H1 (cell line): ENCODE results near the gene PSMD13. TPM values are rescaled to one million over a fixed set of nuclear protein-coding genes. Genes with fewer than 3 reads are reported as not detected.

Experiments used
- CTCF ChIA-PET: fragments of 300-600 bp; sonication (Branson Sonifier 250); formaldehyde crosslinking; loops from one replicate; lab custom pipeline; 2021; ENCODE audit not compliant: partially characterized antibody; lab: Charles Lee
- POLR2A ChIA-PET: fragments of 300-600 bp; sonication (Branson Sonifier 250); formaldehyde crosslinking; loops from one replicate; lab custom pipeline; 2021; ENCODE audit warnings: inconsistent platforms; ENCODE audit not compliant: partially characterized antibody; lab: Charles Lee
- DNase-seq, 2 experiments: peaks; one replicate each; pipeline versions ENCODE4 v3.0.0 to v3.0.0-alpha.2; 2010 to 2022; ENCODE audit warnings: low spot score in 2 of 2, low read depth in 1 of 2, mixed read lengths in 1 of 2
- FAIRE-seq: peaks from 2 replicates; lab custom pipeline; 2011; peaks lifted over from hg19 to GRCh38; lab: Jason Lieb, UNC
- H2AFZ ChIP-seq: 2 replicates; pipeline ENCODE4 v1.8.1; 2012; ENCODE audit warnings: low read length, inconsistent platforms
- H2AK5ac ChIP-seq: 2 replicates; pipeline ENCODE4 v1.6.1; 2013; ENCODE audit warnings: low read depth, low read length
- H2BK120ac ChIP-seq: replicated peaks from 2 replicates; pipeline ENCODE3; 2013; ENCODE audit warnings: low read depth, low read length, inconsistent platforms
- H2BK12ac ChIP-seq: 2 replicates; pipeline ENCODE4 v1.6.1; 2013; ENCODE audit warnings: low read depth, low read length
- H2BK15ac ChIP-seq: 2 replicates; pipeline ENCODE4 v1.6.1; 2013; ENCODE audit warnings: low read length
- H2BK20ac ChIP-seq: 2 replicates; pipeline ENCODE4 v1.6.1; 2013; ENCODE audit warnings: low read length
- H2BK5ac ChIP-seq: 2 replicates; pipeline ENCODE4 v1.6.1; 2013; ENCODE audit warnings: low read depth, low read length
- H3K14ac ChIP-seq: 2 replicates; pipeline ENCODE4 v1.6.1; 2013; ENCODE audit warnings: inconsistent platforms; ENCODE audit not compliant: insufficient read length
- H3K18ac ChIP-seq: 2 replicates; pipeline ENCODE4 v1.6.1; 2013; ENCODE audit warnings: low read length; ENCODE audit errors: extremely low read depth
- H3K23ac ChIP-seq: 2 replicates; pipeline ENCODE4 v1.6.1; 2013; ENCODE audit warnings: inconsistent platforms; ENCODE audit not compliant: insufficient read length
- H3K23me2 ChIP-seq: 2 replicates; pipeline ENCODE4 v1.6.1; 2013; ENCODE audit warnings: low read depth, low read length
- H3K27ac ChIP-seq: 2 replicates; pipeline ENCODE4 v1.6.1; 2011; ENCODE audit warnings: low read depth, low read length, inconsistent platforms
- H3K27me3 ChIP-seq, 4 experiments: replicated peaks in 1 of 4; 1 replicate in 1 of 4; 2 replicates in 3 of 4; pipeline versions ENCODE4 v1.6.1 to v1.8.1; 2011 to 2013; ENCODE audit warnings: low read length in 3 of 4, mild to moderate bottlenecking in 3 of 4, inconsistent platforms in 2 of 4, mixed read lengths in 2 of 4, moderate library complexity in 1 of 4; ENCODE audit not compliant: control insufficient read depth in 3 of 4, insufficient read depth in 3 of 4; ENCODE audit errors: extremely low read depth in 1 of 4
- H3K36me3 ChIP-seq, 4 experiments: 2 replicates each; pipeline versions ENCODE4 v1.6.1 to v1.8.1; 2011 to 2013; ENCODE audit warnings: mild to moderate bottlenecking in 4 of 4, low read length in 3 of 4, moderate library complexity in 2 of 4, control low read depth in 1 of 4, inconsistent platforms in 1 of 4; ENCODE audit not compliant: insufficient read depth in 4 of 4, control insufficient read depth in 2 of 4
- H3K4ac ChIP-seq: replicated peaks from 2 replicates; pipeline ENCODE3; 2013; ENCODE audit warnings: low read length, low read depth, mixed read lengths, inconsistent platforms; ENCODE audit not compliant: insufficient read length
- H3K4me1 ChIP-seq, 4 experiments: replicated peaks in 1 of 4; 1 replicate in 1 of 4; 2 replicates in 3 of 4; pipeline versions ENCODE4 v1.6.1 to v1.8.1; 2011 to 2013; ENCODE audit warnings: low read length in 3 of 4, inconsistent platforms in 2 of 4, mixed read lengths in 1 of 4; ENCODE audit not compliant: insufficient read depth in 4 of 4, control insufficient read depth in 3 of 4
- H3K4me2 ChIP-seq, 2 experiments: 2 replicates each; pipeline versions ENCODE4 v1.6.1 to v1.8.1; 2011 to 2013; ENCODE audit warnings: low read depth in 2 of 2, low read length in 2 of 2, control low read depth in 1 of 2, inconsistent platforms in 1 of 2, mild to moderate bottlenecking in 1 of 2; ENCODE audit not compliant: insufficient read depth in 1 of 2
- H3K4me3 ChIP-seq, 4 experiments: fragments of 200-600, 300-600 bp in 1 of 4; sonication (generic), shearing (Covaris generic), sonication (Bioruptor Twin) in 1 of 4; 2 replicates each; pipeline versions ENCODE4 v1.5.1 to v1.8.1; 2011 to 2016; ENCODE audit warnings: low read length in 4 of 4, low read depth in 3 of 4, control low read depth in 2 of 4, inconsistent platforms in 2 of 4, mild to moderate bottlenecking in 2 of 4, mixed read lengths in 1 of 4, moderate library complexity in 1 of 4; ENCODE audit not compliant: insufficient read depth in 2 of 4; ENCODE audit errors: extremely low read depth in 1 of 4
- H3K56ac ChIP-seq: replicated peaks from 2 replicates; pipeline ENCODE3; 2013; ENCODE audit warnings: low read depth, mild to moderate bottlenecking, mixed read lengths, low read length, inconsistent platforms; ENCODE audit not compliant: insufficient read length
- H3K79me1 ChIP-seq: 2 replicates; pipeline ENCODE4 v1.6.1; 2013; ENCODE audit warnings: low read depth, low read length, control low read depth
- H3K79me2 ChIP-seq, 2 experiments: 2 replicates each; pipeline versions ENCODE4 v1.6.1 to v1.8.1; 2012 to 2013; ENCODE audit warnings: low read length in 2 of 2, mild to moderate bottlenecking in 2 of 2, inconsistent platforms in 1 of 2; ENCODE audit not compliant: insufficient read depth in 2 of 2, control insufficient read depth in 1 of 2
- H3K9ac ChIP-seq, 4 experiments: replicated peaks in 1 of 4; 1 replicate in 1 of 4; 2 replicates in 3 of 4; pipeline versions ENCODE4 v1.6.1 to v1.8.1; 2011 to 2013; ENCODE audit warnings: low read depth in 3 of 4, low read length in 3 of 4, control low read depth in 2 of 4, mild to moderate bottlenecking in 2 of 4, moderate library complexity in 2 of 4, inconsistent platforms in 1 of 4; ENCODE audit errors: extremely low read depth in 1 of 4
- H3K9me3 ChIP-seq, 2 experiments: 2 replicates each; pipeline versions ENCODE4 v1.6.1 to v1.8.1; 2012 to 2013; ENCODE audit warnings: mild to moderate bottlenecking in 2 of 2, moderate library complexity in 2 of 2, control low read depth in 1 of 2, inconsistent platforms in 1 of 2, low read depth in 1 of 2, low read length in 1 of 2, mixed read lengths in 1 of 2; ENCODE audit not compliant: insufficient read depth in 2 of 2
- H4K20me1 ChIP-seq, 2 experiments: replicated peaks in 1 of 2; 2 replicates each; pipeline versions ENCODE3 to v1.8.1; 2011 to 2013; ENCODE audit warnings: inconsistent platforms in 2 of 2, low read length in 2 of 2, mild to moderate bottlenecking in 1 of 2; ENCODE audit not compliant: insufficient read depth in 2 of 2, control insufficient read depth in 1 of 2
- H4K5ac ChIP-seq: 2 replicates; pipeline ENCODE4 v1.6.1; 2013; ENCODE audit warnings: low read length, low read depth, mixed read lengths, inconsistent platforms; ENCODE audit not compliant: insufficient read length
- H4K8ac ChIP-seq: 2 replicates; pipeline ENCODE4 v1.8.0; 2013; ENCODE audit warnings: mild to moderate bottlenecking, moderate library complexity, low read length, inconsistent platforms; ENCODE audit not compliant: insufficient read depth; ENCODE audit errors: extremely low read depth
- H4K91ac ChIP-seq: replicated peaks from 2 replicates; pipeline ENCODE3; 2013; ENCODE audit warnings: low read length, mixed read lengths, inconsistent platforms; ENCODE audit not compliant: insufficient read length
- WGBS, 2 experiments: shearing (Covaris generic) in 1 of 2; methylation state at CpG; one replicate each; pipeline versions ENCODE4 v1.1.6 to v1.1.7; 2013 to 2015; ENCODE audit warnings: low lambda C conversion rate in 2 of 2, mixed read lengths in 2 of 2, inconsistent platforms in 1 of 2, low coverage in 1 of 2, missing lambda C conversion rate in 1 of 2; ENCODE audit not compliant: insufficient replicate concordance in 2 of 2, insufficient coverage in 1 of 2, insufficient read length in 1 of 2; ENCODE audit errors: extremely low coverage in 1 of 2, missing lambda C conversion rate in 1 of 2; 5-methylcytosine and 5-hydroxymethylcytosine counted together
- polyA plus RNA-seq, 7 experiments: library from polyadenylated mRNA; depleted of rRNA in 3 of 7; stranded (reverse) in 5 of 7; unstranded in 2 of 7; fragments of >200 nt in 5 of 7; fragments of 200-250 nt in 2 of 7; gene quantifications; 1 replicate in 5 of 7; 2 replicates in 1 of 7; 4 replicates in 1 of 7; pipeline versions ENCODE4 v1.2.1 to v1.2.3, GENCODE V29; 2011 to 2013; ENCODE audit warnings: missing spikeins in 2 of 7, mixed read lengths in 2 of 7
- total RNA-seq: library from RNA; stranded (reverse); fragmentation: NEBNext Ultra II Directional; extraction: Animal tissue kit (Norgen Biotek cat#: 25700); gene quantifications from 2 replicates; pipeline ENCODE4 v1.2.1, GENCODE V29; 2021
- TF ChIP-seq, protein P1 (sequence below): IDR thresholded peaks from 2 replicates; pipeline ENCODE4 v1.6.1; 2012; ENCODE audit warnings: low read length, inconsistent platforms

PSMD13 gene
- total and polyA plus RNA-seq, 2 of the 8 experiments (the other 6 are each of a cell fraction or from before 2014, with no cell fraction given): 121 to 141 TPM

DNA sequence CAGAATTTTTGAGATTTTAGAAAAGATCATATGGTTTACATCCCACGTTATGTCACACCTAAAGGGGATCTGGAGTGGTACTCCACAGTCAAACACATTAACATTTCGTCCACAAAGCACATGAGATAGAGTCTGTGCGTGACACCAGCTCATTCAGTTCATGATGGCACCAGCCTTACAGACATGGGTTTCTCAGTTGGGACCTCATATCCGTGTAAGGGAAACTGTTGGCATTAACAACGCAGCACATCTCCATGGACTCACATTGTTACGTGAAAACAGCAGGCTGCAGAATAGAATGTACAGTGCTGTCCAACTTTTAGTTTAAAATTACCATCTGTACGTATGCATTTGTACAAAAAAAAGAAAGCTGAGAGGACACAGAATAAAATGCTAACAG is 15.2 kb upstream of the PSMD13 start:
- 92% methylated on average over 7 of the region's 7 CpGs; no CpG with 5 or more reads in 1 of the 2 experiments for WGBS, 2 experiments
- Histone ChIP-seq H3K4me2 (no peak overlapping the region), H3K23ac (no peak overlapping the region), H3K79me2 (no peaks in the 10 kb centered on the region), H3K4me1 (no peaks in the 10 kb centered on the region), H2BK120ac (no peak overlapping the region), H2BK12ac (no peak overlapping the region), H2AFZ (no peak overlapping the region), H4K20me1 (peaks cover 0 to 1% of the 10 kb centered on the region in 2 experiments)
- POLR2A ChIA-PET: interaction anchor here (0.9 to 1.6 kb wide), 4 partner anchors 9 to 16 kb away, joined by 3 to 6 read pairs (median 4); partner anchors contain the start of gene PSMD13
- DNase-seq: no peak
- FAIRE-seq: no peak
- TF ChIP-seq, protein P1, sequence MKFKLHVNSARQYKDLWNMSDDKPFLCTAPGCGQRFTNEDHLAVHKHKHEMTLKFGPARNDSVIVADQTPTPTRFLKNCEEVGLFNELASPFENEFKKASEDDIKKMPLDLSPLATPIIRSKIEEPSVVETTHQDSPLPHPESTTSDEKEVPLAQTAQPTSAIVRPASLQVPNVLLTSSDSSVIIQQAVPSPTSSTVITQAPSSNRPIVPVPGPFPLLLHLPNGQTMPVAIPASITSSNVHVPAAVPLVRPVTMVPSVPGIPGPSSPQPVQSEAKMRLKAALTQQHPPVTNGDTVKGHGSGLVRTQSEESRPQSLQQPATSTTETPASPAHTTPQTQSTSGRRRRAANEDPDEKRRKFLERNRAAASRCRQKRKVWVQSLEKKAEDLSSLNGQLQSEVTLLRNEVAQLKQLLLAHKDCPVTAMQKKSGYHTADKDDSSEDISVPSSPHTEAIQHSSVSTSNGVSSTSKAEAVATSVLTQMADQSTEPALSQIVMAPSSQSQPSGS: no peak
- TF ChIP-seq, all 59 proteins: peak for 0
- H3K9me3 ChIP-seq: no peaks in the 10 kb centered on the region
- no peak overlapping the region for H3K14ac ChIP-seq
- no peaks in the 10 kb centered on the region; the same call in 1 of the 2 replicates for H3K79me1 ChIP-seq
- H4K5ac ChIP-seq: no peak overlapping the region
- H3K56ac ChIP-seq: no peak overlapping the region
- H3K23me2 ChIP-seq: no peaks in the 10 kb centered on the region
- H3K18ac ChIP-seq: no peak overlapping the region
- H4K8ac ChIP-seq: no peak overlapping the region
- no peak overlapping the region for H2AK5ac ChIP-seq
- H3K36me3 ChIP-seq: no peaks in the 10 kb centered on the region; a peak in 1 of 8 replicates
- H2BK5ac ChIP-seq: no peak overlapping the region
- no peak overlapping the region for H3K27ac ChIP-seq
- CTCF ChIA-PET: interaction anchor here (0.6 to 2.1 kb wide), 4 partner anchors 9 to 220 kb away, joined by 3 to 8 read pairs (median 4); no protein-coding TSS in a partner anchor
- no peak overlapping the region for H2BK15ac ChIP-seq
- H3K27me3 ChIP-seq: no peaks in the 10 kb centered on the region
- H4K91ac ChIP-seq: no peak overlapping the region
- H2BK20ac ChIP-seq: no peak overlapping the region
- no peak overlapping the region for H3K4me3 ChIP-seq
- no peak overlapping the region for H3K4ac ChIP-seq
- no peak overlapping the region for H3K9ac ChIP-seq
